Thoracic aorta (tissue), 2 donors: ENCODE measurements around the gene CD79A. TPM values are rescaled to one million over a fixed set of nuclear protein-coding genes. Genes with fewer than 3 reads are reported as not detected.

Experiments used
- ATAC-seq: fragments of 150-250 bp; one replicate; pipeline ENCODE4 v1.8.0; 2017; ENCODE audit warnings: low read depth; ENCODE audit not compliant: insufficient number of reproducible peaks, low FRiP score
- DNase-seq: peaks from one replicate; pipeline ENCODE4 v3.0.0-alpha.2; 2020; ENCODE audit warnings: low spot score
- H3K27ac ChIP-seq, 2 donors: fragments of 200-600 bp; sonication (generic); 1 replicate in 1 of 2; 2 replicates in 1 of 2; pipeline ENCODE4 v1.5.1; 2016; ENCODE audit warnings: mild to moderate bottlenecking in 2 of 2, moderate library complexity in 2 of 2
- H3K27me3 ChIP-seq: fragments of 200-600 bp; sonication (generic); replicated peaks from 2 replicates; pipeline ENCODE4 v1.6.0; 2016; ENCODE audit warnings: mild to moderate bottlenecking; ENCODE audit not compliant: insufficient read depth
- H3K36me3 ChIP-seq: fragments of 200-600 bp; sonication (generic); one replicate; pipeline ENCODE4 v1.5.1; 2016
- H3K4me1 ChIP-seq, 2 donors: fragments of 200-600 bp; sonication (generic); 1 replicate in 1 of 2; 2 replicates in 1 of 2; pipeline versions ENCODE4 v1.5.1 to v1.6.0; 2016; ENCODE audit warnings: low read depth in 2 of 2, mild to moderate bottlenecking in 1 of 2; ENCODE audit not compliant: control insufficient read depth in 1 of 2
- H3K4me3 ChIP-seq: fragments of 200-600 bp; sonication (generic); 2 replicates; pipeline ENCODE4 v1.5.1; 2016; ENCODE audit warnings: mild to moderate bottlenecking
- H3K9me3 ChIP-seq: fragments of 200-600 bp; sonication (generic); 2 replicates; pipeline ENCODE4 v1.5.1; 2016
- CTCF ChIP-seq: fragments of 200-600 bp; sonication (generic); IDR thresholded peaks from one replicate; pipeline ENCODE4 v1.5.1; 2019; ENCODE audit warnings: antibody characterized with exemption
- total RNA-seq, 2 donors: library from RNA; depleted of rRNA; stranded (reverse); fragments of >200 nt; gene quantifications; one replicate each; pipeline versions ENCODE4 v1.1.0 to v1.2.3, GENCODE V29; 2016

The CD79A gene
- total RNA-seq, 2 donors from 2014 or later, result not detected

DNA sequence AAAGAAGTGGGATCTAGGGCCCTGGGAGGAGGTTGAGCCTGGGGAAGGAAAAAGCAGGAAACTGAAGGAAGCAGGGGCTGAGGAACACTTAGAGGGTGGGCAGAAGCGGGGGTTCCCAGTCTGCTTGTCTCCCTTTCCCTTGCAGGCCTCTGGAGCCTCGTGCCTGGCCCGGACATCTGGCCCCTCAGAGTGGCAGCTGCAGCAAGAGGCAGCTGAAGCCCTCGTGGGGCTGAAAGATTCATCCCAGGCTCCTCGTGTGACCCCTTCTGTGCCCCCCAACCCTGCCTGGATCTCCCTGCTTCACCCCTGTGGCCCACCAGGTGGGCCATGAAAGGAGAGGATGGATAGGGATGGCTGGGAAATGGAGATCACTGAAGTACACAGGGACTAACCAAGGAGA is 26.7 kb upstream of the CD79A start:
- DNase-seq, result no peak
- ATAC-seq, result no peak

GRCh38 chr19:41851456-41851855 is 25.6 kb upstream of the CD79A start:
- TF ChIP-seq CTCF, result no peak
- no peak overlapping the region for H3K4me3 ChIP-seq
- ATAC-seq (no peak), DNase-seq (no peak)
- no peaks in the 10 kb centered on the region for H3K36me3 ChIP-seq
- H3K9me3 ChIP-seq, result no peaks in the 10 kb centered on the region
- H3K27me3 ChIP-seq, result no peaks in the 10 kb centered on the region
- H3K4me1 ChIP-seq, result no peaks in the 10 kb centered on the region
- no peak overlapping the region for H3K27ac ChIP-seq

More for the DNA sequence above, 26.7 kb upstream of the CD79A start:
- Histone ChIP-seq H3K36me3 (no peaks in the 10 kb centered on the region), H3K27me3 (no peaks in the 10 kb centered on the region), H3K9me3 (no peaks in the 10 kb centered on the region), H3K27ac (no peak overlapping the region), H3K4me3 (no peak overlapping the region), H3K4me1 (no peaks in the 10 kb centered on the region)
- TF ChIP-seq CTCF, result no peak

- no peaks in the 10 kb centered on the region for H3K9me3 ChIP-seq
- DNase-seq, result no peak
- no peaks in the 10 kb centered on the region for H3K27me3 ChIP-seq
- no peak overlapping the region for H3K27ac ChIP-seq
- H3K4me1 ChIP-seq, result no peaks in the 10 kb centered on the region
- TF ChIP-seq CTCF, result no peak
- H3K4me3 ChIP-seq, result no peak overlapping the region
- no peak for ATAC-seq
- H3K36me3 ChIP-seq, result no peaks in the 10 kb centered on the region
Measured at GRCh38 chr19:41853344-41853743, 23.7 kb upstream of the CD79A start.

- no peak overlapping the region for H3K27ac ChIP-seq
- H3K36me3 ChIP-seq, result no peaks in the 10 kb centered on the region
- ATAC-seq, result no peak
- no peak overlapping the region for H3K4me3 ChIP-seq
- DNase-seq, result no peak
- H3K27me3 ChIP-seq, result no peaks in the 10 kb centered on the region
- H3K4me1 ChIP-seq, result no peaks in the 10 kb centered on the region
- TF ChIP-seq CTCF, result no peak
- H3K9me3 ChIP-seq, result no peaks in the 10 kb centered on the region
Measured at GRCh38 chr19:41853768-41854167, 23.3 kb upstream of the CD79A start.

- ATAC-seq, result no peak
- peak overlapping the region; percentile 96 for H3K4me3 ChIP-seq
Measured at GRCh38 chr19:41859213-41859617, 17.9 kb upstream of the CD79A start.

More at GRCh38 chr19:41859213-41859617, 17.9 kb upstream of the CD79A start:
- Histone ChIP-seq H3K27ac (peak overlapping the region; percentile 95), H3K36me3 (peaks cover 23% of the 10 kb centered on the region), H3K9me3 (no peaks in the 10 kb centered on the region), H3K4me1 (peaks cover 22 to 30% of the 10 kb centered on the region in 2 donors), H3K27me3 (no peaks in the 10 kb centered on the region)
- no peak for DNase-seq
- no peak for TF ChIP-seq CTCF
